GM19324 (cell line): ENCODE results near the gene PGA4.
"Not testable (repeated sequence)": the region's sequence is repeated elsewhere in the genome, so short reads cannot be mapped to it uniquely, and the experiment has no call there.

Experiments used
- ATAC-seq: cut with Tn5 transposase; IDR thresholded peaks from one replicate; pipeline ENCODE4 v1.9.1; 2021; ENCODE audit warnings: mild to moderate bottlenecking, moderate library complexity; ENCODE audit not compliant: unreplicated experiment, low FRiP score

Gene PGA4

GRCh38 chr11:61203873-61204272 is 18.3 kb upstream of the PGA4 start:
- ATAC-seq = not testable (repeated sequence)

GRCh38 chr11:61204502-61205059 is 17.6 kb upstream of the PGA4 start:
- ATAC-seq = not testable (repeated sequence)

- ATAC-seq = not testable (repeated sequence)
Observed at GRCh38 chr11:61207636-61208310, 14.4 kb upstream of the PGA4 start.

- not testable (repeated sequence) for ATAC-seq
Observed at GRCh38 chr11:61210629-61211028, 11.5 kb upstream of the PGA4 start.

- not testable (repeated sequence) for ATAC-seq
Observed at GRCh38 chr11:61211327-61211952, 10.7 kb upstream of the PGA4 start.

- ATAC-seq = not testable (repeated sequence)
Observed at GRCh38 chr11:61212202-61212601, 9.9 kb upstream of the PGA4 start.

GRCh38 chr11:61213711-61214324 is 8.3 kb upstream of the PGA4 start:
- not testable (repeated sequence) for ATAC-seq

- ATAC-seq = not testable (repeated sequence)
Observed at GRCh38 chr11:61218306-61218705, 3.8 kb upstream of the PGA4 start.

GRCh38 chr11:61219016-61219415 is 3.1 kb upstream of the PGA4 start:
- not testable (repeated sequence) for ATAC-seq

GRCh38 chr11:61222692-61223091 is 545 bp downstream of the PGA4 start:
- not testable (repeated sequence) for ATAC-seq

- ATAC-seq = not testable (repeated sequence)
Observed at GRCh38 chr11:61226457-61227137, 4.5 kb downstream of the PGA4 start.

- not testable (repeated sequence) for ATAC-seq
Observed at GRCh38 chr11:61229458-61229857, 7.3 kb downstream of the PGA4 start.

- not testable (repeated sequence) for ATAC-seq
Observed at GRCh38 chr11:61231033-61231432, 8.9 kb downstream of the PGA4 start.

- not testable (repeated sequence) for ATAC-seq
Observed at GRCh38 chr11:61231585-61231984, 9.4 kb downstream of the PGA4 start.

GRCh38 chr11:61232548-61233145 is 10.5 kb downstream of the PGA4 start:
- not testable (repeated sequence) for ATAC-seq

- ATAC-seq = not testable (repeated sequence)
Observed at GRCh38 chr11:61237130-61237529, 15.0 kb downstream of the PGA4 start.

GRCh38 chr11:61240288-61240687 is 18.1 kb downstream of the PGA4 start:
- ATAC-seq = not testable (repeated sequence)

GRCh38 chr11:61240875-61241274 is 18.7 kb downstream of the PGA4 start, which contains the start of gene PGA5:
Gene PGA5, plus strand, starts transcription at chr11:61241175. Its CDS starts 52 bp downstream, at chr11:61241227.
- not testable (repeated sequence) for ATAC-seq

- ATAC-seq = not testable (repeated sequence)
Observed at GRCh38 chr11:61241526-61241925, 19.4 kb downstream of the PGA4 start.
